Measurements from ENCODE around the gene ABCA7. TPM values are rescaled to one million over a fixed set of nuclear protein-coding genes. Genes with fewer than 3 reads are reported as not detected.
A peak's percentile ranks its signal among the peaks of the same experiment; 100 is the strongest.

ABCA7 gene, protein sequence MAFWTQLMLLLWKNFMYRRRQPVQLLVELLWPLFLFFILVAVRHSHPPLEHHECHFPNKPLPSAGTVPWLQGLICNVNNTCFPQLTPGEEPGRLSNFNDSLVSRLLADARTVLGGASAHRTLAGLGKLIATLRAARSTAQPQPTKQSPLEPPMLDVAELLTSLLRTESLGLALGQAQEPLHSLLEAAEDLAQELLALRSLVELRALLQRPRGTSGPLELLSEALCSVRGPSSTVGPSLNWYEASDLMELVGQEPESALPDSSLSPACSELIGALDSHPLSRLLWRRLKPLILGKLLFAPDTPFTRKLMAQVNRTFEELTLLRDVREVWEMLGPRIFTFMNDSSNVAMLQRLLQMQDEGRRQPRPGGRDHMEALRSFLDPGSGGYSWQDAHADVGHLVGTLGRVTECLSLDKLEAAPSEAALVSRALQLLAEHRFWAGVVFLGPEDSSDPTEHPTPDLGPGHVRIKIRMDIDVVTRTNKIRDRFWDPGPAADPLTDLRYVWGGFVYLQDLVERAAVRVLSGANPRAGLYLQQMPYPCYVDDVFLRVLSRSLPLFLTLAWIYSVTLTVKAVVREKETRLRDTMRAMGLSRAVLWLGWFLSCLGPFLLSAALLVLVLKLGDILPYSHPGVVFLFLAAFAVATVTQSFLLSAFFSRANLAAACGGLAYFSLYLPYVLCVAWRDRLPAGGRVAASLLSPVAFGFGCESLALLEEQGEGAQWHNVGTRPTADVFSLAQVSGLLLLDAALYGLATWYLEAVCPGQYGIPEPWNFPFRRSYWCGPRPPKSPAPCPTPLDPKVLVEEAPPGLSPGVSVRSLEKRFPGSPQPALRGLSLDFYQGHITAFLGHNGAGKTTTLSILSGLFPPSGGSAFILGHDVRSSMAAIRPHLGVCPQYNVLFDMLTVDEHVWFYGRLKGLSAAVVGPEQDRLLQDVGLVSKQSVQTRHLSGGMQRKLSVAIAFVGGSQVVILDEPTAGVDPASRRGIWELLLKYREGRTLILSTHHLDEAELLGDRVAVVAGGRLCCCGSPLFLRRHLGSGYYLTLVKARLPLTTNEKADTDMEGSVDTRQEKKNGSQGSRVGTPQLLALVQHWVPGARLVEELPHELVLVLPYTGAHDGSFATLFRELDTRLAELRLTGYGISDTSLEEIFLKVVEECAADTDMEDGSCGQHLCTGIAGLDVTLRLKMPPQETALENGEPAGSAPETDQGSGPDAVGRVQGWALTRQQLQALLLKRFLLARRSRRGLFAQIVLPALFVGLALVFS (N-terminal part only)
- 10 to 100 TPM in 1 of 7 donors, 1 to 10 TPM in 6; 1.5 to 10.5 (median 2.6) TPM for total RNA-seq
- 1 to 10 TPM; 1.4 to 1.9 TPM for polyA plus RNA-seq
- long read RNA-seq, donor 1, partial matches to known transcripts, result 2 of 2 reads
- long read RNA-seq, donor 1, other reads (novel, unspliced or antisense), result 0 of 2 reads
- long read RNA-seq, donor 2, result 0 reads
- long read RNA-seq, donor 3, partial matches to known transcripts, result 1 of 4 reads
- long read RNA-seq, donor 3, other reads (novel, unspliced or antisense), result 3 of 4 reads

DNA sequence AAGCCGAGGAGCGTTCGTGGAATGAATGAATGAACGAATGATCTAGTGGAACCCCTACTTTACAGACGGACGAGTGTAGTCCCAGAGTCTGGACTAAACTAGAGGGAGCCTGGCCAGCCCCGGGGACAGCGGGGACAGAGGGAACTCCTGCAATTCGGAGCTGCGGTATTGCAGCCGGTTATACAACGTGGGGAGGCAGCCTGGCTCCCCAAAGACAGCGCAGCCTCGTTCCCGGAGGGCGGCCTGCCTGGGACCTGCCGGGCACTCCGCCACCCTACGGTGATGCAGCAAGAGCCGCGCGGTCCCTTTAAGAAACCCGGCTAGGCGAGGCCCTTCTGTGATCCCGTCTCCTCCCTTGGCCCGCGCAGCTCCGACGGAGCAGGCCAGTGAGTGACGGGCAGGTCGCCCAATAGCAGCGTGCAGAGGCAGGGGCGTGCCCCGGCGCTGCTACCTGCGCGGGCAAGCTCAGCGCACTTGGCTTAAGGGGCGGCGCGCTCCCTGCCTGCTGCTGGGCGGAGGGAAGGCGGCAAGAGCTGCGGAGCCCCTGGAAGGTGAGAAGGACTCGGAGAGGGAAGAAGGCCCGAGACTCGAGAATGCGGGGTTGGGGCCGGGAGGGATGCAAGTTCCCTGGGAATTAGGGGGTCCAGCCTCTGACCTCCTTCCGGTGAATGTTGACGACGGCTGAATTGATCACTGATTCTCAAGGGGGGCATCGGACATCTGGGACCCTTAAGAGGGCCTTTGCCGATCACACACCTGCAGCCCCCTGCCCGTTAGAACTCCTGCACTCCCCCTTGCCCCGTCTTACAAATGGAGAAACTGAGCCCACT is at the start of gene ABCA7:
TSS of gene ABCA7 (plus strand) at position 462 of the 830 bp plus-strand sequence. CDS start 1,255 bp downstream, outside the sequence.
- TF ChIP-seq EP300 (IDR thresholded peaks at IDR 0.05), result no peak
- TF ChIP-seq, protein P1, sequence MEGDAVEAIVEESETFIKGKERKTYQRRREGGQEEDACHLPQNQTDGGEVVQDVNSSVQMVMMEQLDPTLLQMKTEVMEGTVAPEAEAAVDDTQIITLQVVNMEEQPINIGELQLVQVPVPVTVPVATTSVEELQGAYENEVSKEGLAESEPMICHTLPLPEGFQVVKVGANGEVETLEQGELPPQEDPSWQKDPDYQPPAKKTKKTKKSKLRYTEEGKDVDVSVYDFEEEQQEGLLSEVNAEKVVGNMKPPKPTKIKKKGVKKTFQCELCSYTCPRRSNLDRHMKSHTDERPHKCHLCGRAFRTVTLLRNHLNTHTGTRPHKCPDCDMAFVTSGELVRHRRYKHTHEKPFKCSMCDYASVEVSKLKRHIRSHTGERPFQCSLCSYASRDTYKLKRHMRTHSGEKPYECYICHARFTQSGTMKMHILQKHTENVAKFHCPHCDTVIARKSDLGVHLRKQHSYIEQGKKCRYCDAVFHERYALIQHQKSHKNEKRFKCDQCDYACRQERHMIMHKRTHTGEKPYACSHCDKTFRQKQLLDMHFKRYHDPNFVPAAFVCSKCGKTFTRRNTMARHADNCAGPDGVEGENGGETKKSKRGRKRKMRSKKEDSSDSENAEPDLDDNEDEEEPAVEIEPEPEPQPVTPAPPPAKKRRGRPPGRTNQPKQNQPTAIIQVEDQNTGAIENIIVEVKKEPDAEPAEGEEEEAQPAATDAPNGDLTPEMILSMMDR (IDR thresholded peaks at IDR 0.05), result no peak
- TF ChIP-seq POLR2A (IDR thresholded peaks at IDR 0.05), result no peak
- peak within 1 kb of the TSS; percentile 42 for H3K4me3 ChIP-seq
- intact Hi-C loops (cut with DNase I), result no loop called here
- peaks cover 13% of the 10 kb centered on the region for H3K4me1 ChIP-seq (ENCODE audit: insufficient read depth)
- 1% methylated on average over 56 of the region's 56 CpGs for WGBS, 3 donors
- peak; percentile 97 to 99 (median 97) for DNase-seq
- H3K36me3 ChIP-seq, result no peaks in the 10 kb centered on the region
- peaks cover 5% of the 10 kb centered on the region for H3K27me3 ChIP-seq
- H3K27ac ChIP-seq, result no peak within 1 kb of the TSS
- no peaks in the 10 kb centered on the region for H3K9me3 ChIP-seq

DNA sequence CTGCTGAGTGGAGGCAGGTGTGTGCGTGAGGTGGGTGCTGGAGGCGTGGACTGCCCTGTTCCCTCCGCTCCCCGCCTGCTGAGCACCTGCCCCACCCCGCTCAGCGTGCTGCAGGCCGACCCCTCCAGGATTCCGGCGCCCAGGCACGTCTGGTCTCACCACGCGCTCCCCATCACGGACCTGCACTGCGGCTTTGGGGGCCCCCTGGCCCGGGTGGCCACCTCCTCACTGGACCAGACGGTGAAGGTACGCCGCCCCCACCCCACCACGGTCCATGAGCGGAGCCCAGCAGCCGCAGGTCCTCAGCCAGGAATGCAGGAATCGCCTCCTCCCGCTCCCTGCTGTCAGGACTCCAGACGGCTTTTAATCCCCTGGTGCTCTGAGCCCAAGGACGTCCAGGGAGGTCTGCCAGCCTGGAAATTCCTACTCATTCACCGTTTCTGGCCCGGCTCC is 49.8 kb upstream of the ABCA7 start:
- Histone ChIP-seq H3K36me3 (no peaks in the 10 kb centered on the region), H3K27me3 (no peaks in the 10 kb centered on the region), H3K9me3 (no peaks in the 10 kb centered on the region), H3K4me1 (ENCODE audit: insufficient read depth) (no peaks in the 10 kb centered on the region), H3K4me3 (no peak overlapping the region), H3K27ac (no peak overlapping the region)
- DNase-seq, result peak in 1 of 5 donors; percentile 42
- intact Hi-C loops (cut with DNase I), result loop anchor here in 1 of 4 donors (10.0 kb wide), 1 partner anchor 215 kb away; no protein-coding TSS in a partner anchor
- 30 to 44% (median 41%) methylated on average over 11 to 27 of the region's 27 CpGs for WGBS, 3 donors
- TF ChIP-seq POLR2A (IDR thresholded peaks at IDR 0.05) (no peak), EP300 (IDR thresholded peaks at IDR 0.05) (no peak)
- TF ChIP-seq, protein P1 (IDR thresholded peaks at IDR 0.05), result no peak

DNA sequence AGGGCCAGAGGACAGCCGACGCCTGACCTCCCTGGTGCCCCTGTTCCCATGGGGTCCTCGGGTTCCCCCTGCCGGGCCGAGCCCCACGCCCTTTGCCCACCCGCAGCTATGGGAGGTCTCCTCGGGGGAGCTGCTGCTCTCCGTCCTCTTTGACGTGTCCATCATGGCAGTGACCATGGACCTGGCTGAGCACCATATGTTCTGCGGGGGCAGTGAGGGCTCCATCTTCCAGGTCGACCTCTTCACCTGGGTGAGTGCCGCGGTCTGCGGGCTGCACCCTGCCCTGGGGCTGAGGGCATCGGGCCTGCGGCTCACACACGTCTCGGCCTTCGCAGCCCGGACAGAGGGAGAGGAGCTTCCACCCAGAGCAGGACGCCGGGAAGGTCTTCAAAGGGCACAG is 49.2 kb upstream of the ABCA7 start:
- Histone ChIP-seq H3K27me3 (no peaks in the 10 kb centered on the region), H3K9me3 (no peaks in the 10 kb centered on the region), H3K27ac (no peak overlapping the region), H3K4me3 (no peak overlapping the region), H3K36me3 (no peaks in the 10 kb centered on the region), H3K4me1 (ENCODE audit: insufficient read depth) (no peaks in the 10 kb centered on the region)
- WGBS, 3 donors, result 81 to 85% (median 84%) methylated on average over 23 of the region's 23 CpGs
- intact Hi-C loops (cut with DNase I), result loop anchor here in 1 of 4 donors (10.0 kb wide), 1 partner anchor 216 kb away; no protein-coding TSS in a partner anchor
- TF ChIP-seq POLR2A (IDR thresholded peaks at IDR 0.05) (no peak), EP300 (IDR thresholded peaks at IDR 0.05) (no peak)
- TF ChIP-seq, protein P1 (IDR thresholded peaks at IDR 0.05), result no peak
- DNase-seq, result peak in 1 of 5 donors; percentile 36
